ENCODE measurements around the gene UGGT2.

DNA sequence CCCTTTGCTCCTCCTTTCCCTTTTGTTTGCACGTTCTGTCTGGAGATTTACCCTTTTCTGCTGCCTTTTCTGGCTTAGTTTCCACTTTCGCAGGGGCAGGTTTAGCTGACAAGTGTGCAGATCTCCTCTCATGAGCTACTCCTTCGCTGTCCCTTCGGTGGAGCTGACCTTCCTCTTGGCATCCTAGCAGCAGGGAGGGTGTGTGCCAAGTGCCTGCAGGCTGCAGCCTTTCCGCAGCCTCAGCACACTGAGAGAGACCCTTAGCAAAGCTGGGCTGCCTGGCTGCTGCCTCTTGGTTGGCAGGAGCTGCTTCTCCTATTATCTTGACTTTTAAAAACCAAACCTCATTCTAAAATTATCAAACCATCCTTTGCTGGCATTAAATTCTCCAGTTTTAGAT lies 243.8 kb downstream of the UGGT2 start:
- TF ChIP-seq, protein P1, sequence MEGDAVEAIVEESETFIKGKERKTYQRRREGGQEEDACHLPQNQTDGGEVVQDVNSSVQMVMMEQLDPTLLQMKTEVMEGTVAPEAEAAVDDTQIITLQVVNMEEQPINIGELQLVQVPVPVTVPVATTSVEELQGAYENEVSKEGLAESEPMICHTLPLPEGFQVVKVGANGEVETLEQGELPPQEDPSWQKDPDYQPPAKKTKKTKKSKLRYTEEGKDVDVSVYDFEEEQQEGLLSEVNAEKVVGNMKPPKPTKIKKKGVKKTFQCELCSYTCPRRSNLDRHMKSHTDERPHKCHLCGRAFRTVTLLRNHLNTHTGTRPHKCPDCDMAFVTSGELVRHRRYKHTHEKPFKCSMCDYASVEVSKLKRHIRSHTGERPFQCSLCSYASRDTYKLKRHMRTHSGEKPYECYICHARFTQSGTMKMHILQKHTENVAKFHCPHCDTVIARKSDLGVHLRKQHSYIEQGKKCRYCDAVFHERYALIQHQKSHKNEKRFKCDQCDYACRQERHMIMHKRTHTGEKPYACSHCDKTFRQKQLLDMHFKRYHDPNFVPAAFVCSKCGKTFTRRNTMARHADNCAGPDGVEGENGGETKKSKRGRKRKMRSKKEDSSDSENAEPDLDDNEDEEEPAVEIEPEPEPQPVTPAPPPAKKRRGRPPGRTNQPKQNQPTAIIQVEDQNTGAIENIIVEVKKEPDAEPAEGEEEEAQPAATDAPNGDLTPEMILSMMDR (IDR thresholded peaks at IDR 0.05; ENCODE audit: low read depth, low read length), result no peak
- no peak for TF ChIP-seq EZH2phosphoT487 (IDR thresholded peaks at IDR 0.05; ENCODE audit: low read depth)
